ENCODE data around the gene PHF19. TPM values are rescaled to one million over a fixed set of nuclear protein-coding genes. Genes with fewer than 3 reads are reported as not detected.

Gene PHF19
- total and polyA plus RNA-seq, 11 donors = 9.6 to 28.0 (median 12.5) TPM

GRCh38 chr9:120852240-120853010 is 24.6 kb downstream of the PHF19 start:
- H3K27me3 ChIP-seq = no peaks in the 10 kb centered on the region
- no peak overlapping the region for H3K4me3 ChIP-seq
- peaks cover 0 to 8% (median 0%) of the 10 kb centered on the region in 12 donors for H3K4me1 ChIP-seq
- intact Hi-C loops (cut with DNase I) = no loop called here
- no peaks in the 10 kb centered on the region for H3K9me3 ChIP-seq
- DNase-seq = no peak
- no peak overlapping the region for H3K27ac ChIP-seq
- peaks cover 0 to 58% (median 34%) of the 10 kb centered on the region in 9 donors for H3K36me3 ChIP-seq
- TF ChIP-seq CTCF (IDR thresholded peaks at IDR 0.05) (no peak), POLR2A (IDR thresholded peaks at IDR 0.05) (no peak)
- 80 to 86% (median 84%) methylated on average over 5 of the region's 5 CpGs for WGBS, 4 donors
- no peak for ATAC-seq

- Histone ChIP-seq H3K27ac (no peak overlapping the region), H3K4me3 (no peak overlapping the region), H3K27me3 (no peaks in the 10 kb centered on the region), H3K9me3 (no peaks in the 10 kb centered on the region), H3K4me1 (peaks cover 0 to 5% (median 0%) of the 10 kb centered on the region in 12 donors), H3K36me3 (peaks cover 0 to 57% (median 34%) of the 10 kb centered on the region in 9 donors)
- DNase-seq = no peak
- 91 to 100% (median 96%) methylated on average over 1 of the region's 1 CpG for WGBS, 4 donors
- TF ChIP-seq POLR2A (IDR thresholded peaks at IDR 0.05) (no peak), CTCF (IDR thresholded peaks at IDR 0.05) (no peak)
- intact Hi-C loops (cut with DNase I) = no loop called here
- ATAC-seq = no peak
Observed at GRCh38 chr9:120851449-120851848, 25.5 kb downstream of the PHF19 start.

GRCh38 chr9:120850315-120850714 is 26.7 kb downstream of the PHF19 start:
- intact Hi-C loops (cut with DNase I) = no loop called here
- H3K27ac ChIP-seq = no peak overlapping the region
- no peak overlapping the region for H3K4me3 ChIP-seq
- WGBS, 4 donors = 83 to 97% (median 96%) methylated on average over 3 of the region's 3 CpGs
- peaks cover 0 to 68% (median 34%) of the 10 kb centered on the region in 9 donors for H3K36me3 ChIP-seq
- ATAC-seq (no peak), DNase-seq (no peak)
- TF ChIP-seq POLR2A (IDR thresholded peaks at IDR 0.05) (no peak), CTCF (IDR thresholded peaks at IDR 0.05) (no peak)
- no peaks in the 10 kb centered on the region for H3K27me3 ChIP-seq
- peaks cover 0 to 10% (median 0%) of the 10 kb centered on the region in 12 donors for H3K4me1 ChIP-seq
- no peaks in the 10 kb centered on the region for H3K9me3 ChIP-seq

- Histone ChIP-seq H3K27ac (no peak overlapping the region), H3K9me3 (peaks cover 0 to 6% (median 0%) of the 10 kb centered on the region in 12 donors), H3K36me3 (peaks cover 0 to 47% (median 14%) of the 10 kb centered on the region in 9 donors), H3K4me3 (no peak overlapping the region), H3K27me3 (no peaks in the 10 kb centered on the region), H3K4me1 (peaks cover 0 to 30% (median 11%) of the 10 kb centered on the region in 12 donors)
- WGBS, 4 donors = 81 to 93% (median 88%) methylated on average over 1 of the region's 1 CpG
- intact Hi-C loops (cut with DNase I) = loop anchor here in 2 of 10 donors (10.0 kb wide), 1 partner anchor 88 kb away; no protein-coding TSS in a partner anchor
- no peak for TF ChIP-seq POLR2A (IDR thresholded peaks at IDR 0.05)
- no peak for TF ChIP-seq CTCF (IDR thresholded peaks at IDR 0.05)
- DNase-seq (no peak), ATAC-seq (no peak)
Observed at GRCh38 chr9:120846906-120847305, 30.1 kb downstream of the PHF19 start.
